Measurements from ENCODE around the gene CHM.

DNA sequence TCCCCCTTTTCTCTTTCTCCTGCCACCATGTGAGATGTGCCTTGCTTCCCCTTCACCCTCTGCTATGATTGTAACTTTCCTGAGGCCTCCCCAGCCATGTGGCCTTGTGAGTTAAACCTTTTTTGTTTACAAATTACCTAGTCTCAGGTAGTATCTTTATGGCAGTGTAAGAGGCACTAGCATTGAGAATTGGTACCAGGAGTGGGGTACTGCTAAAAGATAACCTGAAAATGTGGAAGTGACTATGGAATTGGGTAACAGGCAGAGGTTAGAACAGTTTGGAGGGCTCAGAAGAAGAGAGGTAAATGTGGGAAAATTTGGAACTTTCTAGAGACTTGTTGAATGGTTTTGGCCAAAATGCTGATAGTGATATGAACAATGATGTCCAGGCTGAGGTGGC is 182.0 kb downstream of the CHM start:
- TF ChIP-seq, protein P1, sequence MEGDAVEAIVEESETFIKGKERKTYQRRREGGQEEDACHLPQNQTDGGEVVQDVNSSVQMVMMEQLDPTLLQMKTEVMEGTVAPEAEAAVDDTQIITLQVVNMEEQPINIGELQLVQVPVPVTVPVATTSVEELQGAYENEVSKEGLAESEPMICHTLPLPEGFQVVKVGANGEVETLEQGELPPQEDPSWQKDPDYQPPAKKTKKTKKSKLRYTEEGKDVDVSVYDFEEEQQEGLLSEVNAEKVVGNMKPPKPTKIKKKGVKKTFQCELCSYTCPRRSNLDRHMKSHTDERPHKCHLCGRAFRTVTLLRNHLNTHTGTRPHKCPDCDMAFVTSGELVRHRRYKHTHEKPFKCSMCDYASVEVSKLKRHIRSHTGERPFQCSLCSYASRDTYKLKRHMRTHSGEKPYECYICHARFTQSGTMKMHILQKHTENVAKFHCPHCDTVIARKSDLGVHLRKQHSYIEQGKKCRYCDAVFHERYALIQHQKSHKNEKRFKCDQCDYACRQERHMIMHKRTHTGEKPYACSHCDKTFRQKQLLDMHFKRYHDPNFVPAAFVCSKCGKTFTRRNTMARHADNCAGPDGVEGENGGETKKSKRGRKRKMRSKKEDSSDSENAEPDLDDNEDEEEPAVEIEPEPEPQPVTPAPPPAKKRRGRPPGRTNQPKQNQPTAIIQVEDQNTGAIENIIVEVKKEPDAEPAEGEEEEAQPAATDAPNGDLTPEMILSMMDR (IDR thresholded peaks at IDR 0.05) = no peak
- TF ChIP-seq POLR2A (IDR thresholded peaks at IDR 0.05) = no peak

Data from esophagus squamous epithelium (tissue), 4 donors.